OCI-LY1 (cell line): ENCODE results near the gene HPCAL1.

Experiments used
- H2AFZ ChIP-seq: fragments of 200-600 bp; sonication (generic), shearing (Covaris generic); 2 replicates; pipeline ENCODE4 v1.6.0; 2014; ENCODE audit warnings: antibody characterized with exemption, mild to moderate bottlenecking, low read length
- H3F3A ChIP-seq: fragments of 200-600 bp; sonication (generic), shearing (Covaris generic); 2 replicates; pipeline ENCODE4 v1.6.0; 2014; ENCODE audit warnings: mild to moderate bottlenecking, antibody characterized with exemption, low read length, moderate library complexity; ENCODE audit not compliant: insufficient read depth
- H3K27ac ChIP-seq: fragments of 200-600 bp; sonication (generic); 2 replicates; pipeline ENCODE4 v1.5.1; 2014; ENCODE audit warnings: low read length, mixed run types, mild to moderate bottlenecking, low read depth; ENCODE audit not compliant: poor library complexity, severe bottlenecking
- H3K27me3 ChIP-seq: fragments of 200-600 bp; sonication (generic); 2 replicates; pipeline ENCODE4 v1.6.0; 2014; ENCODE audit warnings: antibody characterized with exemption, mild to moderate bottlenecking, low read length, moderate library complexity; ENCODE audit not compliant: insufficient read depth
- H3K36me3 ChIP-seq: fragments of 200-600 bp; sonication (generic); 2 replicates; pipeline ENCODE4 v1.6.1; 2014; ENCODE audit warnings: mild to moderate bottlenecking, antibody characterized with exemption, low read length, moderate library complexity, mixed read lengths; ENCODE audit not compliant: insufficient read depth
- H3K4me1 ChIP-seq: fragments of 200-600 bp; sonication (generic); 2 replicates; pipeline ENCODE4 v1.5.1; 2014; ENCODE audit warnings: mild to moderate bottlenecking, low read length, moderate library complexity; ENCODE audit not compliant: insufficient read depth, severe bottlenecking
- H3K4me2 ChIP-seq: fragments of 200-600 bp; sonication (generic), shearing (Covaris generic); 2 replicates; pipeline ENCODE4 v1.6.1; 2014; ENCODE audit warnings: low read length
- H3K4me3 ChIP-seq: fragments of 200-600 bp; sonication (generic); 2 replicates; pipeline ENCODE4 v1.5.1; 2014; ENCODE audit warnings: low read length, low read depth, mild to moderate bottlenecking, mixed read lengths; ENCODE audit not compliant: poor library complexity, severe bottlenecking
- H3K79me2 ChIP-seq: fragments of 200-600 bp; shearing (Covaris generic); 2 replicates; pipeline ENCODE4 v1.6.1; 2016; ENCODE audit warnings: mixed run types, low read length, mixed read lengths; ENCODE audit not compliant: insufficient read depth
- H3K9ac ChIP-seq: fragments of 200-600 bp; sonication (generic), shearing (Covaris generic); 2 replicates; pipeline ENCODE4 v1.6.1; 2014; ENCODE audit warnings: mild to moderate bottlenecking, low read length, mixed read lengths
- H3K9me2 ChIP-seq: fragments of 200-600 bp; sonication (generic), shearing (Covaris generic); 2 replicates; pipeline ENCODE4 v1.6.1; 2014; ENCODE audit warnings: low read depth, mild to moderate bottlenecking, low read length, mixed read lengths
- H3K9me3 ChIP-seq: fragments of 200-600 bp; shearing (Covaris generic); 2 replicates; pipeline ENCODE4 v1.6.1; 2014; ENCODE audit warnings: low read length, mixed read lengths
- H4K20me1 ChIP-seq: fragments of 200-600 bp; sonication (generic), shearing (Covaris generic); 2 replicates; pipeline ENCODE4 v1.6.0; 2016; ENCODE audit warnings: mild to moderate bottlenecking, low read length; ENCODE audit not compliant: insufficient read depth
- CTCF ChIP-seq: fragments of 200-600 bp; sonication (generic), shearing (Covaris generic); IDR thresholded peaks from 2 replicates; pipeline ENCODE4 v1.5.1; 2017; ENCODE audit warnings: mild to moderate bottlenecking, antibody characterized with exemption, low read length, moderate library complexity, mixed read lengths
- EZH2 ChIP-seq: fragments of 200-600 bp; sonication (generic), shearing (Covaris generic); IDR thresholded peaks from 2 replicates; pipeline ENCODE4 v1.8.0; 2017; ENCODE audit warnings: borderline replicate concordance, mixed run types, mild to moderate bottlenecking, antibody characterized with exemption, low read length, moderate library complexity, mixed read lengths

HPCAL1 gene

GRCh38 chr2:10276481-10277292 is 26.0 kb upstream of the HPCAL1 start:
- Histone ChIP-seq H3K79me2 (no peaks in the 10 kb centered on the region), H4K20me1 (no peaks in the 10 kb centered on the region), H3K36me3 (no peaks in the 10 kb centered on the region), H3F3A (no peaks in the 10 kb centered on the region), H3K4me3 (no peak overlapping the region), H3K9me3 (no peaks in the 10 kb centered on the region), H2AFZ (no peak overlapping the region), H3K9ac (no peak overlapping the region), H3K4me2 (no peak overlapping the region), H3K9me2 (no peaks in the 10 kb centered on the region), H3K27me3 (0 out of 2 replicates have a peak, but pooled peaks cover 13% of the 10 kb centered on the region), H3K4me1 (no peaks in the 10 kb centered on the region), H3K27ac (no peak overlapping the region)
- no peak for TF ChIP-seq EZH2
- TF ChIP-seq CTCF: no peak

- H3K4me2 ChIP-seq: no peak overlapping the region
- H3K9ac ChIP-seq: no peak overlapping the region
- TF ChIP-seq CTCF (no peak), EZH2 (no peak)
Observed at GRCh38 chr2:10277293-10278028, 25.2 kb upstream of the HPCAL1 start.

GRCh38 chr2:10278029-10278762 is 24.5 kb upstream of the HPCAL1 start:
- Histone ChIP-seq H3K4me1 (no peaks in the 10 kb centered on the region), H3K27me3 (0 out of 2 replicates have a peak, but pooled peaks cover 13% of the 10 kb centered on the region), H2AFZ (no peak overlapping the region), H3F3A (no peaks in the 10 kb centered on the region), H3K9me3 (no peaks in the 10 kb centered on the region), H3K79me2 (no peaks in the 10 kb centered on the region), H3K27ac (no peak overlapping the region), H4K20me1 (no peaks in the 10 kb centered on the region), H3K9ac (no peak overlapping the region), H3K4me3 (no peak overlapping the region), H3K4me2 (no peak overlapping the region), H3K36me3 (no peaks in the 10 kb centered on the region), H3K9me2 (no peaks in the 10 kb centered on the region)
- TF ChIP-seq EZH2 (no peak), CTCF (no peak)

More at GRCh38 chr2:10277293-10278028, 25.2 kb upstream of the HPCAL1 start:
- no peaks in the 10 kb centered on the region for H3K36me3 ChIP-seq
- H3K4me3 ChIP-seq: no peak overlapping the region
- 0 out of 2 replicates have a peak, but pooled peaks cover 13% of the 10 kb centered on the region for H3K27me3 ChIP-seq
- H3K9me3 ChIP-seq: no peaks in the 10 kb centered on the region
- H4K20me1 ChIP-seq: no peaks in the 10 kb centered on the region
- no peaks in the 10 kb centered on the region for H3K4me1 ChIP-seq
- H3F3A ChIP-seq: no peaks in the 10 kb centered on the region
- no peak overlapping the region for H2AFZ ChIP-seq
- H3K27ac ChIP-seq: no peak overlapping the region
- H3K9me2 ChIP-seq: no peaks in the 10 kb centered on the region
- H3K79me2 ChIP-seq: no peaks in the 10 kb centered on the region
